Endothelial cell of umbilical vein (primary cell): ENCODE data around the gene KCND2. TPM values are rescaled to one million over a fixed set of nuclear protein-coding genes. Genes with fewer than 3 reads are reported as not detected.

Source experiments
- BruUV-seq: library from RNA; stranded (reverse); fragments of 400-500 nt; replicated peaks from 2 replicates; lab custom pipeline; 2021; lab: Mats Ljungman, UMichigan
- CTCF ChIA-PET: fragments of 300-600, 350-600 bp; sonication (Branson Sonifier 250); formaldehyde crosslinking; loops from one replicate; lab custom pipeline; 2021; ENCODE audit warnings: antibody characterized with exemption, inconsistent platforms; lab: Charles Lee
- POLR2A ChIA-PET: fragments of 300-600, 350-600 bp; sonication (Branson Sonifier 250); formaldehyde crosslinking; loops from one replicate; lab custom pipeline; 2021; ENCODE audit warnings: antibody characterized with exemption, inconsistent platforms; lab: Charles Lee
- DNase-seq: peaks from one replicate; pipeline ENCODE4 v3.0.0-alpha.2; 2011; ENCODE audit warnings: low read depth, low spot score
- FAIRE-seq: peaks from 2 replicates; lab custom pipeline; 2011; peaks lifted over from hg19 to GRCh38; lab: Jason Lieb, UNC
- H2AFZ ChIP-seq: 2 replicates; pipeline ENCODE4 v1.6.0; 2012; ENCODE audit warnings: low read depth, low read length, control low read depth, inconsistent platforms
- H3K27ac ChIP-seq: 2 replicates; pipeline ENCODE4 v1.5.1; 2011; ENCODE audit warnings: low read depth, mild to moderate bottlenecking, control low read depth, low read length, moderate library complexity; ENCODE audit not compliant: insufficient read depth
- H3K27me3 ChIP-seq, 2 experiments: 2 replicates each; pipeline versions ENCODE4 v1.6.0 to v1.6.1; 2011; ENCODE audit warnings: low read length in 2 of 2, mixed read lengths in 1 of 2; ENCODE audit not compliant: control insufficient read depth in 2 of 2, insufficient read depth in 2 of 2
- H3K36me3 ChIP-seq, 2 experiments: 2 replicates in 1 of 2; 3 replicates in 1 of 2; pipeline ENCODE4 v1.5.1; 2011; ENCODE audit warnings: low read length in 2 of 2, mild to moderate bottlenecking in 1 of 2, moderate library complexity in 1 of 2; ENCODE audit not compliant: control insufficient read depth in 2 of 2, insufficient read depth in 2 of 2; ENCODE audit errors: extremely low read depth in 1 of 2
- H3K4me1 ChIP-seq: 3 replicates; pipeline ENCODE4 v1.5.1; 2011; ENCODE audit warnings: mild to moderate bottlenecking, low read length; ENCODE audit not compliant: control insufficient read depth, insufficient read depth; ENCODE audit errors: extremely low read depth
- H3K4me2 ChIP-seq: 2 replicates; pipeline ENCODE4 v1.6.1; 2011; ENCODE audit warnings: low read length, control low read depth, mixed read lengths; ENCODE audit not compliant: insufficient read depth
- H3K4me3 ChIP-seq, 3 experiments: fragments of 200-600 bp in 1 of 3; sonication (generic), shearing (Covaris generic) in 1 of 3; replicated peaks in 1 of 3; 2 replicates each; pipeline ENCODE4 v1.5.1; 2011 to 2016; ENCODE audit warnings: control low read depth in 3 of 3, low read length in 3 of 3, mild to moderate bottlenecking in 2 of 3, inconsistent platforms in 1 of 3, low read depth in 1 of 3, moderate library complexity in 1 of 3; ENCODE audit not compliant: insufficient read depth in 1 of 3
- H3K79me2 ChIP-seq: 2 replicates; pipeline ENCODE4 v1.6.0; 2012; ENCODE audit warnings: low read length, inconsistent platforms; ENCODE audit not compliant: control insufficient read depth, insufficient read depth
- H3K9ac ChIP-seq: replicated peaks from 2 replicates; pipeline ENCODE3; 2011; ENCODE audit warnings: low read length, control low read depth; ENCODE audit not compliant: insufficient read depth; ENCODE audit errors: extremely low read depth
- H3K9me1 ChIP-seq: replicated peaks from 3 replicates; pipeline ENCODE4 v1.6.0; 2011; ENCODE audit warnings: mild to moderate bottlenecking, low read length; ENCODE audit not compliant: control insufficient read depth, insufficient read depth; ENCODE audit errors: extremely low read depth
- H3K9me3 ChIP-seq: replicated peaks from 2 replicates; pipeline ENCODE4 v1.5.1; 2012; ENCODE audit warnings: low read length, inconsistent platforms; ENCODE audit not compliant: control insufficient read depth, insufficient read depth
- H4K20me1 ChIP-seq: replicated peaks from 2 replicates; pipeline ENCODE3; 2011; ENCODE audit warnings: mild to moderate bottlenecking, low read length; ENCODE audit not compliant: control insufficient read depth, insufficient read depth; ENCODE audit errors: extremely low read depth
- CTCF ChIP-seq, 2 donors: IDR thresholded peaks; 1 replicate in 1 of 2; 2 replicates in 1 of 2; pipeline ENCODE4 v1.5.1; 2011; ENCODE audit warnings: low read length in 2 of 2, mild to moderate bottlenecking in 2 of 2, moderate library complexity in 2 of 2, control low read depth in 1 of 2, inconsistent platforms in 1 of 2, low read depth in 1 of 2; ENCODE audit not compliant: insufficient read depth in 1 of 2; ENCODE audit errors: extremely low read depth in 1 of 2
- EZH2 ChIP-seq: IDR thresholded peaks from 2 replicates; pipeline ENCODE4 v1.6.1; 2012; ENCODE audit warnings: borderline replicate concordance, low read depth, mild to moderate bottlenecking, moderate library complexity, low read length, inconsistent platforms; ENCODE audit not compliant: severe bottlenecking
- FOS ChIP-seq: IDR thresholded peaks from 2 replicates; pipeline ENCODE4 v1.6.1; 2011; ENCODE audit warnings: mild to moderate bottlenecking, low read length, moderate library complexity, borderline replicate concordance; ENCODE audit not compliant: insufficient read depth
- GATA2 ChIP-seq: IDR thresholded peaks from 2 replicates; pipeline ENCODE4 v1.7.0; 2011; ENCODE audit warnings: low read depth, mild to moderate bottlenecking, moderate library complexity, mixed read lengths, low read length; ENCODE audit not compliant: insufficient read length, insufficient read depth
- JUN ChIP-seq: IDR thresholded peaks from 2 replicates; pipeline ENCODE4 v1.6.1; 2011; ENCODE audit warnings: borderline replicate concordance, low read depth; ENCODE audit not compliant: insufficient read length, insufficient read depth
- MAX ChIP-seq: IDR thresholded peaks from 2 replicates; pipeline ENCODE4 v1.6.1; 2011; ENCODE audit not compliant: insufficient read depth, insufficient read length
- MYC ChIP-seq: IDR thresholded peaks from one replicate; pipeline ENCODE4 v1.6.1; 2011; ENCODE audit warnings: mild to moderate bottlenecking, low read depth, low read length
- POLR2A ChIP-seq: IDR thresholded peaks from 2 replicates; pipeline ENCODE4 v1.6.1; 2012; ENCODE audit warnings: low read depth, mild to moderate bottlenecking, control low read depth, low read length
- POLR2AphosphoS5 ChIP-seq: IDR thresholded peaks from 2 replicates; pipeline ENCODE4 v1.6.1; 2012; ENCODE audit warnings: low read depth, mild to moderate bottlenecking, control low read depth, low read length, moderate library complexity; ENCODE audit not compliant: insufficient read depth
- dilution Hi-C: fragments of 300-500 bp; cut with MboI; formaldehyde crosslinking; loops from one replicate; pipeline ENCODE4 v1.15.0; 2019; ENCODE audit warnings: low sequenced_read_pairs; ENCODE audit not compliant: extremely low pct_ligation_motif_present
- intact Hi-C: fragments of 100-400 bp; cut with micrococcal nuclease; formaldehyde crosslinking; loops from one replicate; pipeline ENCODE4 v1.10.0; 2022
- polyA plus RNA-seq, 4 experiments: library from polyadenylated mRNA; depleted of rRNA in 3 of 4; stranded (reverse) in 3 of 4; unstranded in 1 of 4; fragments of >200 nt; gene quantifications; 2 replicates each; pipeline versions ENCODE4 v1.2.1 to v1.2.3, GENCODE V29; 2011 to 2012; ENCODE audit warnings: missing spikeins in 1 of 4
- total RNA-seq: library from RNA; stranded (reverse); gene quantifications from 2 replicates; pipeline ENCODE4 v1.2.3, GENCODE V29; 2021

KCND2 gene
- total and polyA plus RNA-seq, 2 donors (not counting 3 experiments of a cell fraction or from before 2014, with no cell fraction given), result not detected

GRCh38 chr7:120431016-120431415 is 158.0 kb downstream of the KCND2 start:
- H3K9me3 ChIP-seq, result no peaks in the 10 kb centered on the region
- H3K27ac ChIP-seq, result no peak overlapping the region
- H3K4me2 ChIP-seq, result no peak overlapping the region
- TF ChIP-seq POLR2A (no peak), MAX (no peak), JUN (no peak), MYC (no peak), GATA2 (no peak), POLR2AphosphoS5 (no peak), CTCF (IDR thresholded peaks at IDR 0.05; ENCODE audit: extremely low read depth in 1 of 2, insufficient read depth in 1 of 2, low read depth in 1 of 2, low read length in 2 of 2) (no peak), EZH2 (no peak), FOS (no peak)
- intact Hi-C loops (no loop called here), dilution Hi-C loops (no loop called here)
- no peaks in the 10 kb centered on the region for H3K36me3 ChIP-seq
- H3K9ac ChIP-seq, result no peak overlapping the region
- ChIA-PET CTCF (no interaction called here), POLR2A (no interaction called here)
- no peak overlapping the region for H3K4me3 ChIP-seq
- H3K79me2 ChIP-seq, result no peaks in the 10 kb centered on the region
- H4K20me1 ChIP-seq, result no peaks in the 10 kb centered on the region
- BruUV-seq, result no TSS peak
- H2AFZ ChIP-seq, result no peak overlapping the region
- no peaks in the 10 kb centered on the region for H3K27me3 ChIP-seq
- no peak for FAIRE-seq
- H3K4me1 ChIP-seq, result no peaks in the 10 kb centered on the region
- H3K9me1 ChIP-seq, result no peaks in the 10 kb centered on the region
- DNase-seq, result no peak
